Measurements from ENCODE around the gene SMIM13.

The SMIM13 gene

GRCh38 chr6:11089695-11090094 lies 3.9 kb upstream of the SMIM13 start:
- TF ChIP-seq SIN3A (IDR thresholded peaks at IDR 0.05; ENCODE audit: borderline replicate concordance, insufficient read depth, low read length) (no peak), FOXP2 (optimal IDR thresholded peaks at IDR 0.05; ENCODE audit: borderline replicate concordance, extremely low read depth, extremely low read length, insufficient read depth) (no peak), REST (IDR thresholded peaks at IDR 0.05; ENCODE audit: insufficient read depth in 1 of 2, low read depth in 2 of 2, low read length in 2 of 2) (no peak), TAF1 (IDR thresholded peaks at IDR 0.05; ENCODE audit: borderline replicate concordance, insufficient read depth, low read length) (no peak), POLR2AphosphoS5 (IDR thresholded peaks at IDR 0.05; ENCODE audit: low read depth, low read length) (no peak)

- TF ChIP-seq REST (IDR thresholded peaks at IDR 0.05; ENCODE audit: insufficient read depth in 1 of 2, low read depth in 2 of 2, low read length in 2 of 2): no peak
Observed at GRCh38 chr6:11092668-11093375, 812 bp upstream of the SMIM13 start.

GRCh38 chr6:11093376-11093625 lies 333 bp upstream of the SMIM13 start:
- TF ChIP-seq REST (IDR thresholded peaks at IDR 0.05; ENCODE audit: insufficient read depth in 1 of 2, low read depth in 2 of 2, low read length in 2 of 2) (no peak), POLR2AphosphoS5 (IDR thresholded peaks at IDR 0.05; ENCODE audit: low read depth, low read length) (peak; percentile 89)

GRCh38 chr6:11094411-11094851 lies 797 bp downstream of the SMIM13 start:
- TF ChIP-seq FOXP2 (optimal IDR thresholded peaks at IDR 0.05; ENCODE audit: borderline replicate concordance, extremely low read depth, extremely low read length, insufficient read depth) (no peak), SIN3A (IDR thresholded peaks at IDR 0.05; ENCODE audit: borderline replicate concordance, insufficient read depth, low read length) (peak; percentile 16; the same call in 1 of the 2 replicates)

- TF ChIP-seq TAF1 (IDR thresholded peaks at IDR 0.05; ENCODE audit: borderline replicate concordance, insufficient read depth, low read length): no peak
- no peak for TF ChIP-seq SIN3A (IDR thresholded peaks at IDR 0.05; ENCODE audit: borderline replicate concordance, insufficient read depth, low read length)
- no peak for TF ChIP-seq REST (IDR thresholded peaks at IDR 0.05; ENCODE audit: insufficient read depth in 1 of 2, low read depth in 2 of 2, low read length in 2 of 2)
- TF ChIP-seq FOXP2 (optimal IDR thresholded peaks at IDR 0.05; ENCODE audit: borderline replicate concordance, extremely low read depth, extremely low read length, insufficient read depth): no peak
- no peak for TF ChIP-seq POLR2AphosphoS5 (IDR thresholded peaks at IDR 0.05; ENCODE audit: low read depth, low read length)
Observed at GRCh38 chr6:11094941-11095340, 1.3 kb downstream of the SMIM13 start.
